Skeletal muscle satellite cell (primary cell): ENCODE results near the gene NANP. TPM values are rescaled to one million over a fixed set of nuclear protein-coding genes. Genes with fewer than 3 reads are reported as not detected.
"Not testable (repeated sequence)": the region's sequence is repeated elsewhere in the genome, so short reads cannot be mapped to it uniquely, and the experiment has no call there.

Experiments
- H3K27me3 ChIP-seq: 2 replicates; pipeline ENCODE4 v1.7.0; 2013; ENCODE audit warnings: low read length; ENCODE audit not compliant: control insufficient read depth, insufficient read depth
- H3K36me3 ChIP-seq: 2 replicates; pipeline ENCODE4 v1.7.0; 2013; ENCODE audit warnings: mild to moderate bottlenecking, control low read depth, low read length; ENCODE audit not compliant: insufficient read depth
- H3K4me1 ChIP-seq: 2 replicates; pipeline ENCODE4 v1.7.0; 2013; ENCODE audit warnings: low read length; ENCODE audit not compliant: control insufficient read depth, insufficient read depth
- H3K4me2 ChIP-seq: 2 replicates; pipeline ENCODE4 v1.7.0; 2013; ENCODE audit warnings: mild to moderate bottlenecking, low read length
- H3K4me3 ChIP-seq: 2 replicates; pipeline ENCODE4 v1.7.0; 2013; ENCODE audit warnings: low read length
- H3K9ac ChIP-seq: 2 replicates; pipeline ENCODE4 v1.7.0; 2013; ENCODE audit warnings: mild to moderate bottlenecking, low read depth, low read length, moderate library complexity
- H3K9me3 ChIP-seq: replicated peaks from 2 replicates; pipeline ENCODE4 v1.7.0; 2013; ENCODE audit warnings: mild to moderate bottlenecking, control low read depth, low read length
- total RNA-seq: library from RNA; depleted of rRNA; stranded (reverse); fragments of >200 nt; gene quantifications from 2 replicates; pipeline ENCODE4 v1.2.3, GENCODE V29; 2012; rRNA removed

The NANP gene
- total RNA-seq, result 6.1 and 7.9 TPM in 2 replicates

DNA sequence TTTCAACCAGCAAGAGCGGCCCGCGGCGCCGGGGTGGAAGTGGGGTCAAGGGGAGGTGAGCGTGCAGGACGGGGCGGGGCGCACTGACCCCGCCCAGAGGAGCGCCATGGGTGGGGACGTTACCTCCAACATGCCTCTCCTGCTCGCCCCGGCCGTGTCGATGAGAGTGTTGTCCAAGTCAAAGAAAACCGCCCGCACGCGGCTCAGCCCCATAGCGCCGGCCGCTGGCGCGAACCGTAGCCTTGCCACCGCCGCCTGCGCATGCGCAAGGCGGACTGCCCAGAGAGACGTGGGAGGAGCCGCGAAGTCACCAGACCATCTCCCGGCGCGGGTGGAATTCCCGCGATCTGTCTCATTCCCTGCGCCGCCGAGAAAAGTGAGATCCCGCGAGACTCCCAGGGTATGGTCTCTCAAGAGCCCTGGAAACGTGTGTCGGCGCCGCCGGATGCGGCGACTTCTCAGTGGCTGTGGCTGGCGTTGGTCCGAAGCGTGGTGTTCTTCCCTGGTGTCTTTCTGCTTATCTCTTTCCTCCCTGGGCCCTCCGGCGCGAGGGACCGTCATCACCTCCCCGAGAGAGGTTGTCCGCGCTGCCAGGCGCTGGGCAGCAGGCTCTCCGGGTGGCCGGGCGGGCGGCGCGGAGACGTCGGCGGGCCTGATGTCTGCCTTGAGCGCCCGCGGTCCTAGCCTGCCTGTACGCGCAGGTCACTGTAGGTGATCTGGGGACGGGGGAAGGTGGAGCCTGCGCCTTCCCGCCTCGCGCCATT is at the start of gene NANP:
Gene NANP (minus strand): TSS at position 279 of the 764 bp plus-strand sequence. CDS start 66 bp downstream, at position 213.
- peak within 1 kb of the TSS; percentile 95 for H3K9ac ChIP-seq
- H3K9me3 ChIP-seq, result no peaks in the 10 kb centered on the region
- peak within 1 kb of the TSS; percentile 84 for H3K4me3 ChIP-seq
- peaks cover 15% of the 10 kb centered on the region for H3K4me1 ChIP-seq
- H3K27me3 ChIP-seq, result no peaks in the 10 kb centered on the region
- H3K4me2 ChIP-seq, result peak within 1 kb of the TSS; percentile 93
- H3K36me3 ChIP-seq, result no peaks in the 10 kb centered on the region

DNA sequence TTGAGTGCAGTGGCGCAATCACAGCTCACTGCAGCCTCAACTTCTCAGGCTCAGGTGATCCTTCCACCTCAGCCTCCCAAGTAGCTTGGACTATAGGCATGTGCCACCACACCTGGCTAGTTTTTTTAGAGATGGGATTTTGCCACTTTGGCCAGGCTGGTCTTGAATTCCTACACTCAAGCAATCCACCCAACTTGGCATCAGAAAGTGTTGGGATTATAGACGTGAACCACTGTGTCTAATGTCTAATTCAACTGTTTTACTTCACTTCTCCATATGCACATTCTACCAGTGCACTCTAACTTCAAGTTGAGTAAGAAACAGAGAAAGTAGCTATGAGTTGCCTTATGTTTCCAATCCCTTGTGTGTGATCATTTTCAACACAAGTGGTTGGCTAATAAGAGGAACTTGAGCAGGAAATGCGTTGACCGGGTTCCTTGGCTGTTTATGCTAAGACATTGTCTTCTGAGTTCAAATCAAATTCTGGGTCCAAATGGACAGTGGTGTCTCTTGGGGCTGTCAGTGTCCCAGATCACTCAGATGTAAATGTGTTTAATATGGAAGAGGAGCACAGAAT is 48.9 kb upstream of the NANP start:
- Histone ChIP-seq H3K9me3 (no peaks in the 10 kb centered on the region), H3K4me3 (no peak overlapping the region), H3K27me3 (no peaks in the 10 kb centered on the region), H3K36me3 (peaks cover 39% of the 10 kb centered on the region), H3K4me2 (no peak overlapping the region), H3K4me1 (peaks cover 18% of the 10 kb centered on the region), H3K9ac (no peak overlapping the region)

DNA sequence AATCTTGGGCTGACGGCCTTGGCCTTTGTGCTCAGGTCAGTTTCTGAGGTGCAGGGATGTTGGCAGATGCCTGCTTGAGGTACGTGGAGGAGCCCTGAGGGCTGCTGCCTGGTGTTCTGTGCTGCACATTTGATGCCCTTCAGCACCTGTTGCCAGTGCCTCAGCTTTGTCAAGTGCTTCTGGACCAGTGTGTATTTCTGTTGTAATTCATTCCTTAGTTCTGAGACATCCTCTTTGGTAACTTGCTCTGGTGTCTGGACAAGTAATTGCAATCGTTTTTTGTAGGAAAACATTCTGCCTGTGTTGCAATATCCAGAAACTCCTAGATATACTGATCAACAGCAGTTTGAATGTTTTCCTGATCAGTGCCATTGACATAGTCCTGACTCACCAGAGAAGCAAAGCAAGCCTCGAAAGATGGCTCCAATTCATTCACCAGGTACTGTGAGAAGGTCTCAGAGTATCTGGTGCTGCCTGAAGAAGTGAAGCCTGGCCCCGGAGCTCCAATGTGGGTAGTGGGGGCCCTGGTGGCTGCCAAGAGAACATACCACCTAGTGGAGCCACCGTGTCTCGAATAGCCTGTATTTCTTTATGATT is 46.1 kb upstream of the NANP start:
- H3K27me3 ChIP-seq, result no peaks in the 10 kb centered on the region
- H3K4me3 ChIP-seq, result no peak overlapping the region
- H3K9ac ChIP-seq, result no peak overlapping the region
- no peaks in the 10 kb centered on the region for H3K9me3 ChIP-seq
- H3K4me2 ChIP-seq, result no peak overlapping the region
- peaks cover 16% of the 10 kb centered on the region for H3K36me3 ChIP-seq
- H3K4me1 ChIP-seq, result peaks cover 8% of the 10 kb centered on the region

DNA sequence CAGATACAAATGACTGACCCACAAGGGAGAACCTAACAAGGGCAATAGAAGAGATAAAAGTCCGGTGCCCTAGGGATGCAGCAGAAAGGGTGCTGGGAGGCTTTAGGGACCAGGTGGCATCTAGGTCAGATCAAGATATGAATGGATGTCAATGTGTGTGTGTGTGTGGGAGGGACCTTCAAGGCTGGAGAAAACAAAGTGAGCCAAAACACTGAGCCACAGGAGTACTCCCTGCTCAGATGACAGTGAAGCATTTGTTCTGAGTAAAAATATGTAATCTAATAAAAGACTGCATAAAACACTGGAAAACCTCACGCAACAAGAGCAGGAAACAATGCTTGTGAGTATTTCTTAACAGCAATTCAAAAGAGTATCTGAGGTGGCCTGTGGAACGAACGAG is 44.6 kb upstream of the NANP start:
- H3K36me3 ChIP-seq, result peaks cover 5% of the 10 kb centered on the region
- peaks cover 8% of the 10 kb centered on the region for H3K4me1 ChIP-seq
- no peaks in the 10 kb centered on the region for H3K9me3 ChIP-seq
- H3K27me3 ChIP-seq, result no peaks in the 10 kb centered on the region
- H3K4me2 ChIP-seq, result no peak overlapping the region
- no peak overlapping the region for H3K9ac ChIP-seq
- no peak overlapping the region for H3K4me3 ChIP-seq

DNA sequence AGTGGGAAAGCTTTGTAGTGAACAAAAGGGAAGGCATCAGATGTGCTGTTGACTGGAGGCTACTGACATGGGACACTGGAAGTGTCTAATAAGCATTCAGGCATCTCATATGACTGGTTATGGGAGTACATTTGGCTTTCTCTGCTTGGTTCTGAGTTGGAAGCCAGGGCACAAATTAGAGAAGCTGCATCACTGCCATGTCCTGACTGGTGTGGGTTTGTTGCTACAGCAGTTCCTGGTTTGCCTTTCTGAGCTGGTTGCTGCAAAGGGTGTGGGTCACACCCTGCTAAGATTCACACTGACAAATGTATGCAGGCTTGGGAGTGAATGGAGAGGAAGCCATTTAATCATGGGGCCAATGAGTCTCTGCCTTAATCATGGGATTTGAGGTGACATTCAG is 36.2 kb upstream of the NANP start:
- H3K4me3 ChIP-seq, result no peak overlapping the region
- H3K4me1 ChIP-seq, result no peaks in the 10 kb centered on the region
- no peak overlapping the region for H3K9ac ChIP-seq
- no peaks in the 10 kb centered on the region for H3K27me3 ChIP-seq
- H3K36me3 ChIP-seq, result no peaks in the 10 kb centered on the region
- H3K4me2 ChIP-seq, result no peak overlapping the region
- no peaks in the 10 kb centered on the region for H3K9me3 ChIP-seq

DNA sequence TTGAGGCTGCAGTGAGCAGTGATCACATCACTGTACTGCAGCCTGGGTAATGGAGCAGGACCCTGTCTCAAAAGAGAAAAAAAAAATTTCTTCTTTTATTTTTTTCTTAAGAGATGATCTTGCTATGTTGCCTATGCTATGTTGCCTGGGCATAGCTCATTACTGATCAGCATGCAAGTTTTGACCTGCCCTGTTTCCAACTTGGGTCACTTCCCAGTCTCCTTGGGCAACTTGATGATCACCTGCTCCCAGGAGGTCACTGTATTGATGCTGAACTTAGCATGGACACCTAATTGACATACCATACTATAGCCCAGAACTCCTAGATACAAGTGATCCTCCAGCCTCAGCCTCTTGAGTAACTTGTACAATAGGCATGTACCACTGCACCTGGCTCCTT is 30.7 kb upstream of the NANP start:
- Histone ChIP-seq H3K27me3 (no peaks in the 10 kb centered on the region), H3K4me3 (no peak overlapping the region), H3K36me3 (no peaks in the 10 kb centered on the region), H3K4me2 (no peak overlapping the region), H3K9me3 (no peaks in the 10 kb centered on the region), H3K4me1 (no peaks in the 10 kb centered on the region), H3K9ac (no peak overlapping the region)

GRCh38 chr20:25652866-25653265 is 29.1 kb upstream of the NANP start:
- H3K9me3 ChIP-seq, H3K27me3 ChIP-seq, H3K9ac ChIP-seq, H3K4me1 ChIP-seq, H3K36me3 ChIP-seq, H3K4me2 ChIP-seq, H3K4me3 ChIP-seq: not testable (repeated sequence)

DNA sequence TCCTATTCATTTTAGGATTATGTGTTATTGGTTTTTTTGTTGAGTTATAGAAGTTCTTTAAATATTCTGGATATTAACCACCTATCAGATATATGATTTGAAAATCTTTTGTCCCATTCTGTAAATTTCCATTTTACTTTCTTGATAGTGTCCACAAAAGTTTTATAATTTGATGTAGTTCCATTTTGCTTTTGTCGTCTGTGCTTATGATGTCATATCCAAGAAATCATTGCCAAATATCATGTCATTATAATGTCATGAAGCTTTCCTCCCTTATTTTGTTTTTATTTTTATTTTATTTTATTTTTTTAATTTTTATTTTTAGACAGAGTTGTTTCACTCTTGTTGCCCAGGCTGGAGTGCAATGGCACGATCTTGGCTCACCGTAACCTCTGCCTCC is 21.0 kb upstream of the NANP start:
- Histone ChIP-seq H3K4me1 (no peaks in the 10 kb centered on the region), H3K4me3 (no peak overlapping the region), H3K27me3 (no peaks in the 10 kb centered on the region), H3K36me3 (no peaks in the 10 kb centered on the region), H3K9ac (no peak overlapping the region), H3K4me2 (no peak overlapping the region), H3K9me3 (no peaks in the 10 kb centered on the region)

GRCh38 chr20:25643716-25644115 is 19.9 kb upstream of the NANP start:
- H3K9ac ChIP-seq, result no peak overlapping the region
- no peaks in the 10 kb centered on the region for H3K27me3 ChIP-seq
- H3K4me1 ChIP-seq, result no peaks in the 10 kb centered on the region
- no peak overlapping the region for H3K4me3 ChIP-seq
- no peaks in the 10 kb centered on the region for H3K36me3 ChIP-seq
- H3K9me3 ChIP-seq, result no peaks in the 10 kb centered on the region
- no peak overlapping the region for H3K4me2 ChIP-seq

DNA sequence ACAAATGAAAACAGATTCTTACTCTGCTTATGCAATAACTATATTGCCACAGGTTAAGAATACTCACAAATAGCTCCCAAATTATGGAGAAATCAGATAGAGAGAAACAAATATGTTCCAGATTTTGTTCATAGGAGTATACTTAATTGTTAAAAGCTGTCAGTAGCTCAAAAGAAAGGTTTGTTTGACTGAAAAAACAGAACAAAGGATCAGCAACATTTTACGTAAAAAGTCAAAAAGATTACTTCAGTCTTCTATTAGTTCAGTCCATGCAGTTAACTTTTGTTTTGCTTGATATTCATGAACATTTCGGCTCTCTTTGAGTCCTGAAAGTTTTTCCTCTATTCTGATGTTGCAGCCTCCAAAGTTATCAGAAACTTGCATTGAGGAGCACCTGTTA is 13.4 kb upstream of the NANP start:
- Histone ChIP-seq H3K36me3 (peaks cover 3% of the 10 kb centered on the region), H3K27me3 (no peaks in the 10 kb centered on the region), H3K9ac (no peak overlapping the region)

GRCh38 chr20:25632940-25633790 is 9.4 kb upstream of the NANP start:
- Histone ChIP-seq H3K9me3 (no peaks in the 10 kb centered on the region), H3K36me3 (peaks cover 3% of the 10 kb centered on the region), H3K4me1 (no peaks in the 10 kb centered on the region), H3K4me2 (no peak overlapping the region), H3K9ac (no peak overlapping the region), H3K4me3 (no peak overlapping the region), H3K27me3 (no peaks in the 10 kb centered on the region)

More for the DNA sequence above, 13.4 kb upstream of the NANP start:
- H3K9me3 ChIP-seq, result no peaks in the 10 kb centered on the region
- H3K4me1 ChIP-seq, result no peaks in the 10 kb centered on the region
- H3K4me2 ChIP-seq, result no peak overlapping the region
- H3K4me3 ChIP-seq, result no peak overlapping the region
